Measurements from ENCODE around the gene SWAP70.
A peak's percentile ranks its signal among the peaks of the same experiment; 100 is the strongest.
"Not testable (repeated sequence)": the region's sequence is repeated elsewhere in the genome, so short reads cannot be mapped to it uniquely, and the experiment has no call there.

SWAP70 gene

GRCh38 chr11:9726321-9727022, 62.6 kb downstream of the SWAP70 start:
- DNase-seq = no peak

GRCh38 chr11:9728058-9728457, 64.2 kb downstream of the SWAP70 start:
- DNase-seq = no peak

- no peak for DNase-seq
These were observed 67.4 kb downstream of the SWAP70 start for GRCh38 chr11:9731256-9731655.

- DNase-seq = no peak
These were observed 68.6 kb downstream of the SWAP70 start for GRCh38 chr11:9732453-9732852.

GRCh38 chr11:9733212-9733611, 69.3 kb downstream of the SWAP70 start:
- DNase-seq = no peak

- DNase-seq = no peak
These were observed 71.4 kb downstream of the SWAP70 start for GRCh38 chr11:9735236-9735635.

GRCh38 chr11:9735919-9736318, 72.0 kb downstream of the SWAP70 start:
- DNase-seq = no peak

- DNase-seq = no peak
These were observed 72.5 kb downstream of the SWAP70 start for GRCh38 chr11:9736365-9736764.

GRCh38 chr11:9738116-9738515, 74.2 kb downstream of the SWAP70 start:
- DNase-seq = no peak

GRCh38 chr11:9738707-9739106, 74.8 kb downstream of the SWAP70 start:
- no peak for DNase-seq

GRCh38 chr11:9739123-9739900, 75.4 kb downstream of the SWAP70 start:
- no peak for DNase-seq

- DNase-seq = no peak
These were observed 76.5 kb downstream of the SWAP70 start for GRCh38 chr11:9740202-9740883.

GRCh38 chr11:9741260-9741659, 77.4 kb downstream of the SWAP70 start:
- no peak for DNase-seq

GRCh38 chr11:9743512-9743911, 79.6 kb downstream of the SWAP70 start:
- not testable (repeated sequence) for DNase-seq

- DNase-seq = no peak
These were observed 81.7 kb downstream of the SWAP70 start for GRCh38 chr11:9745411-9746211.

- no peak for DNase-seq
These were observed 83.4 kb downstream of the SWAP70 start for GRCh38 chr11:9747229-9747628.

GRCh38 chr11:9747828-9748227, 84.0 kb downstream of the SWAP70 start:
- DNase-seq = no peak

- peak; percentile 81 for DNase-seq
These were observed 84.6 kb downstream of the SWAP70 start for GRCh38 chr11:9748361-9748970.

- no peak for DNase-seq
These were observed 86.7 kb downstream of the SWAP70 start for GRCh38 chr11:9750551-9750950.

GRCh38 chr11:9752091-9752490, 88.2 kb downstream of the SWAP70 start:
- no peak for DNase-seq

GRCh38 chr11:9753021-9753420, 89.1 kb downstream of the SWAP70 start:
- peak; percentile 27 for DNase-seq

GRCh38 chr11:9754010-9754471, 90.2 kb downstream of the SWAP70 start:
- no peak for DNase-seq
